Retina (tissue), 1 donor: ENCODE measurements around the gene SNAPC1.

Source experiments
- DNase-seq: peaks from one replicate; pipeline ENCODE4 v3.0.0-alpha.2; 2016

The SNAPC1 gene

DNA sequence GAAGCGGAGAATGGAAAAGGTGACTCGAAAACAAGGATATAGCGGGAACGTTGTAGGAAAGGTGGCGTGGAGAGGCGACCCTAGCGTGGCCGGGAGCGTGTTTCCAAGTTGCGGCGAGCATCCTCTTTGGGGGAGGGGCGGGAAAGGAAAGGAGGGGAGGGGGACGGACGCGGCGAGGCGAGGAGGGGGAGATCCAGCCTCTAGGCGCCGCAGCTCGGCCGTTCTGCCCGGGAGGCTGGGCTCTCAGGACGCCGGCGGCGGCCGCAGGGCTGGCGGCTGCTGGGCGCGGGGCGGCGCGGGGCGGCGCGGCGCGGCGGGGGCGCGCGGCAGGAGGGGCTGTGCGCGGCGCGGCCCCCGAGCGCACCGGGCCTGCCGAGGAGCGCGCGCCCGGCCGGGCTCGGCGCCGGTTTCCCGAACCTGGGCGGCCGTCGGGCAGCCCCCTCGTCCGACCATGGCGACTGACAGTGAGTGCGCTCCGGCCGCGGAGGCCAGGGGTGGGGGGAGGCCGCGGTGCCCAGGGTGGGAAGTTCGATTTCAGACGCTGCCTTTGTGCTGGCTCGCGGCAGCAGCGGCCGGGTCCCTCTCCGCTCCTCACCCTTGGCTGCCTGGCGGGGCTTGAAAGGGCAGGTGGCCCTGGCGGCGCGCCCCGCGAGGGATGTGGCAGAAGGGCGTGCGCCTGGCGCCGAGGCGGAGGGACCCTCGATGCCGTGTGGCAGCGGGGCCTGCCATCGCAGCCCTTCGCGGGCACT, 50.3 kb downstream of the SNAPC1 start, which contains the start of gene SYT16:
Gene SYT16, plus strand, starts transcription at position 357 of the 749 bp plus-strand sequence.
- DNase-seq, result peak; percentile 81

DNA sequence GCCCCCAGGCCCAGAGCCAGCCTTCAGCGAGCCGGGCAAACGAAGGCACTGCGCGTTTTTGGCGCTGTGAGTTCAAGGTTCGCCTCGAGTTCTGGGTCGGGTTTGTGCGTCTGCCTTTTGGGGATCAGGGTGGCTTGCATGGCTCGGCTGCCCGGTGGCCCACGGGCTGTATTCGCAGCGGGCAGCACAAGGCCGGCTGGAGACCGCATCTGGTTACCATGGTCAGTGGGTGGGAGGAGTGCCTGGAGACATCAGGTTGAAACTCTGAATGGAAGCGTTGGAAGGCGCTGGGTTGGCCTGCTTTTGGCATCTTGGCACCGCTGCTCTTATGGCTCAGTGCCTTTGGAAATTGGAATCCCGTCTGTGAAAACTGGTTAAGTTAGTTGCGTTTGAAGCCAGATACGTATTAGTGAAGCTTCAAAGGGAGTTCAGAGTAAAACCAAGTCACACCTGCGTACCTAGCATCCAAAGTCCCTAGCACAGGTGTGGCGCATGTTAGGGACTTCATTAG, 50.9 kb downstream of the SNAPC1 start:
- DNase-seq, result no peak

DNA sequence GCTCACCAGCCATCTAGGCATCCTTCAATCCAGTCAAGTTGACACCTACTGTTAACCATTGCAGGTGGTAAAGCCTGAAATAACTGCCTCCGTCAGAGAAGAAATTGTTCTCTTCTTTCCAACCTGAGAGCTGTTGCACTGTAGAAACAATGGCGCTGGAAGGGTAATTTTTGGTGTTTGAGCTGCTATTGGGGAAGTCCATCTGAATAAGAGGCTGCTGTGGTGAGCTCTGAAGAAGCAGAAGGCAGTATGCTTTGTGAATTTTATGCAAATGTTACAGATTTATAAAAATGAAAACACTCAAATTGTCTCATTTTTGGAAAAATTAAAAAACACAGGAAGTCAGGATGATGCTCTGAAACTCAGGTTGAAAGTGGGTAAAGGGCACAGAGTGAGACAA, 60.2 kb downstream of the SNAPC1 start:
- DNase-seq, result no peak

DNA sequence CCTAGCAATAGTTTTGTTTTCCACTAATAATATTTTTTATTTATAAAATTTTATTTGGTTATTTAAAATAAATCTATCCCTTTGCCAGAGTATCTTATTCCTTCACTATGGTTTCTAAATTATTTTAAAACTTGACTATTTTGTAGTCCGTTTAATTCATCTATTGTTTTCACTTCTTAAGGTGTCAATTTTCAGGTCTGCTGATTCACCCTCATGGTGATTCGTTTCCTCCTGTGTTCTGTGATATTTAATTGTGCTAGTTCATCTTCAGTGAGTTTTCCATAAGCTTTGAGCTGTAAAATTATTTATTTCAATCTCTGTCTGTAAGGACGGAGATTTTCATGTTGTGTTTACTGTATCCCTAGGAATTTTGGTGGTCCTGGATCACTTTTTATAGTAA, 70.6 kb downstream of the SNAPC1 start:
- DNase-seq, result no peak

DNA sequence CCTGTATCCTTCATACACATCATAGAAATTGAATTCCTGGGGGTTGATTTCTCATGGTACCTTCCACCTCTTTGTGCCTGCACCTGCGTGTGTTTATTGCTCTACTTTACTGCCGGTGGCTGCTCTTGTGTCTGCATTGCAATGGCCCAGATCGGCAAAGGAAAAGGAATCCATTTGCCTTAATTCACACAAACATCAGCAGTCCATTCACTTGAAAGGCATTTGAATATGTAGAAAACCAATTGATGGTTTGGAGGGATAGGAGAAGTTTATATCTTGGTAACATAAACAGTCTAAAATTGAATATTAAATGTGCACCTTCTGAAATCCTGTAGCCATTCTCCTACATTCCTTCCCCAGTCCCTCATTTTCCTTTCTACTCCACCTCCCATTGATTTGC, 74.0 kb downstream of the SNAPC1 start:
- no peak for DNase-seq

DNA sequence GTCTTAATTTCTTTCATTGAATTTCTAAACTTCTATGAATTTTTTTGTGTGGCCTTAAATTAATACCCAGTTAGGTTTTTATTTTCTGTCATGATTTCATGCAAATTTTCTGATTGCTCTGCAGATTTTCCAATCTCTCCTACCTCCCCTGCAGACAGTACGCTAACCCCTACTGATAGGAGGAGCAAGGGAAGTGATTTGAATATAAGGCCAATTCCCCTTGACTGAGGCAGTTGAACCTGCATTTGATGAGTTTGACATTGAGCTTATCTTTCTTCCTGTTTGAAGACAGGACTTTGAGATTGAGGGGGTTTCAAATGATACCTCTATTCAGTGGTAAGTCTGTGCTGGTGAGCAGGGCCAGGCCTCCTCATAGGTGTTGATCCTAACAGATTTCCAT, 74.6 kb downstream of the SNAPC1 start:
- DNase-seq, result no peak

DNA sequence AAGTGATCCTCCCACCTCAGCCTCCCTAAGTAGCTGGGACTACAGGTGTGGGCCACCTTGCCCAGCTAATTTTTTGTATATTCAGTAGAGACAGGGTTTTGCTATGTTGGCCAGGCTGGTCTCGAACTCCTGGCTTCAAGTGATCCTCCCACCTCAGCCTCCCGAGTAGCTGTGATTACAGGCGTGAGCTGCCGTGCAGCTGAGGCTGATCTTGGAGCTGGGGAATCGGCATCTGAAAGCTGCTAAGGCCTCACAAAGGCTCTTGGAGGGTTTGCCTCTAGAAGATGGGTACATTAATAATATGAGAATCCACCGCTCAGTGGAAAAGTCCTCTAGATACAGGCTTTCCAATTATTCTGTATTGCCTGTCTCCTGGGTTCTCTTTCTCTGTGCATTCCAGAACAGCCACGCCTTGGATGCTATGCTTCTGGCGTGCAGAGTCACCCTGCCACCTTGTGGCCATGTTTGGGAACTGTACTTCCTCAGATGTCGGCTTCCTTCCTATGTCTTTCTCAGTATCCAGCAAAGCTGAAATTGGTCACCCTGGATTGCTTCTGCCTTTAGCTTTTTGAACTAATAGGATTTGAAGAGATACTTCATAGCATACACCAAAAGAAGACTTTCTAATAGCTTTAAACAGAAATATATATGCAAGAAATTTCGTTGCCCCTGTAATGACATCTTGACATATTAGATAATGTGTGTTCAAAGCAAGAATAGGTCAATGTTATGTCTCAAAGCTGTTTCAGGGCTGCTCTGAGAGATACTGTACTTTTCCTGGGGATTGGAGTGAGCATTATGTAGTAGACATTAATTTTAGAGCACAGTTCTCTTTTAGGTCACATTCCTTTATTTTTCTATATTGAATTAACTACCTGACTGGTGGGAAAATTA, 75.4 kb downstream of the SNAPC1 start:
- DNase-seq, result peak; percentile 83

DNA sequence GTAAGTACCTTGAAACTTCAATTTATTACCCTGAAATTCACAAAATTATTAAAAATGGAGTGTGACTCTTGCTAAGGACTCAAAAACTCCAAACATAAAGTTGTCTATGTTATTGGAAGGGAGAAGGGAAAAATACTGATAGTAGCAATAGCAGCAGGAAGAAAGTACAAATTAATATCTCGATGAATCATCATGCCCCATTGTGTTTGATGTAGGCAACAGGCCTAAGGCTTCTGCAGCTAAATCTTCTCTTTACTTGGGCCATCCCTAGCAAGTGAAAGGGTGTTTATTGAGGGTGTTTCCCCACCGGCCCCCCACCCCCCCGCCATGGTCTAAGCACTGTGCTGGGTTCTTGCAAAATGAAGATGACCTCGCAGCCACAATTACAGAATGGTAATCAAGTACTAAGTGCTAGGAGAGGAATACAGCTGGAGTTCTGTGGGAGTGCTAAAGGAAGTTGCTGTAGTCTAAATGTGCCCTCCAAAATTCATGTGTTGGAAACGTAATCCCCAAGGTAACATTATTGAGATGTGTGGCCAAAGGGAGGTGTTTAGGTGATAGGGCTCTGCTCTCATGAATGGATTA, 76.5 kb downstream of the SNAPC1 start:
- DNase-seq, result no peak

DNA sequence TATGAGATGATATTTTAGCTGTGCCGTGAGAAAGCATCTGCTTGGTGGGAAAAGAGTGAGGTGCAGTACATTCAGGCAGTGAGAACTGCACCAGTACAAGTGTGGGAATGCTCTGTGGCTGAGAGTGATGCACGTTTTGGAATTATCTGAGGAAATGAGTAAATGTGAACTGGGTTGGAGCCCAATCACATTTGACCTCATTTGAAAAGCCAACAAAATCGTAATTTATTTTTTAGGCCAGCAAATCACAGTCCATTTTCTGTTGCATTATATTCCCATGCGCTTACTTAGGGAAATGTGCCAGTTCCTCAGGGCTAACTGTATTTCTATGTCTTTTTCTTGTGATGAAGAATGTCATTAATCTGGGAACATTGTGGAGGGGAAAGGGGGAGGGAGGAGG, 77.3 kb downstream of the SNAPC1 start:
- no peak for DNase-seq

DNA sequence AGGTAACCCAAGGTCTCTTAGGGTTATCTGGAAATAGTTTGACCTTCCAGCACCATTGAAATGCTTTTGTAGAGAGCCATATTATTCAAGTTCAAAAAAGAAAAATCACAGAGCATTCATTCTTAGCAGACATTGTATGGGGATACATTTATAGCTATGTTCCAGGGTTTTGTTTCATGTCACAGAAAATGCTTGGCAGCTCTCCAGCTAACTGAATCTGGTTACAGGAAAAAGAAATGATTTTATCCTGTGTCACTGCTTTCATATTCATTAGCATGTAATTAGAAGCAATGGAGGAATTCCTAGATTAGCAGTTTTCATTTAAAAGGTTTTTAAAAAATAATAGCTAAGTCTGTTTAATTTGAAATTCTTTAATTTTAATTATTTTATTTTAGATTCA, 78.9 kb downstream of the SNAPC1 start:
- DNase-seq, result no peak
